Skin of body (tissue), 2 donors: ENCODE measurements around the gene HVCN1. TPM values are rescaled to one million over a fixed set of nuclear protein-coding genes. Genes with fewer than 3 reads are reported as not detected.
"Not testable (repeated sequence)": the region's sequence is repeated elsewhere in the genome, so short reads cannot be mapped to it uniquely, and the experiment has no call there.

Source experiments
- DNase-seq: peaks from one replicate; lab custom pipeline; 2025; lab: John Stamatoyannopoulos, UW
- total RNA-seq: library from RNA; depleted of rRNA; stranded (reverse); fragments of >200 nt; gene quantifications from one replicate; pipeline ENCODE4 v1.2.3, GENCODE V29; 2014

HVCN1 gene
- total RNA-seq, 1 donor from 2014 or later = 4.1 TPM

- DNase-seq = no peak
Measured at GRCh38 chr12:110668480-110669192, 20.3 kb downstream of the HVCN1 start.

GRCh38 chr12:110667671-110668070 lies 21.2 kb downstream of the HVCN1 start:
- no peak for DNase-seq

- DNase-seq = no peak
Measured at GRCh38 chr12:110666892-110667291, 22.0 kb downstream of the HVCN1 start.

DNA sequence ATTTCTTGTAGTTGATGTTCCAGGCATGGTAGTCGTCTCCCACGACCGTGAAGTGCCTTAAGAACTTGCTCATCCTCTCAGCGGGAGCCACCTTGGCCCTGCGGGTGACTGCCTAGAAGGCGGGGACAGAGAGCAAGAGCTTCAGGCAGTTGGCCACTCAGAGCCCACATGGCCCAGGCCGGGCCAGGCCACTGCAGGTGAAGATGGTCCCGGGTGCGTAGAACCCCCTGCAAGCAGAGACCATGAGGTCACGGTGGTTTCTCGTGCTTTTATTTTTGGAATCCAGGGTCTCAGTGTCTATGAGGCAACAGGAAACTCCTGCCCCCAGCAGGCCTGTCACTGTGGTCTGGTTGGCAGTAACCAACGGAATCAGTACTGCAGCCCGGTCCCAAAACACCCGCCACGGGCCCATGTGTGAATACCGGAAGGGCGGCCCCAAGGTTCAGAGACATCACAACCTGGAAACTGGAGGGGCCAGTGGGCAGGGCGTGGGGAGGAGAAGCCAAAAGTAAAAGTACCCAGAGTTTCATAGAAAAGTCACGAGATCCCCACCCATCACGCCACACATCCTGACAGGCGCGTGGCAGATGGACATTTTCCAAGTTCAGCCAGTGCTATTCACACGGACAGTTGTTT lies 27.5 kb downstream of the HVCN1 start:
- DNase-seq = no peak

GRCh38 chr12:110658878-110659277 lies 30.0 kb downstream of the HVCN1 start:
- no peak for DNase-seq

- DNase-seq = no peak
Measured at GRCh38 chr12:110658242-110658641, 30.7 kb downstream of the HVCN1 start.

GRCh38 chr12:110657747-110658146 lies 31.2 kb downstream of the HVCN1 start:
- DNase-seq = no peak

DNA sequence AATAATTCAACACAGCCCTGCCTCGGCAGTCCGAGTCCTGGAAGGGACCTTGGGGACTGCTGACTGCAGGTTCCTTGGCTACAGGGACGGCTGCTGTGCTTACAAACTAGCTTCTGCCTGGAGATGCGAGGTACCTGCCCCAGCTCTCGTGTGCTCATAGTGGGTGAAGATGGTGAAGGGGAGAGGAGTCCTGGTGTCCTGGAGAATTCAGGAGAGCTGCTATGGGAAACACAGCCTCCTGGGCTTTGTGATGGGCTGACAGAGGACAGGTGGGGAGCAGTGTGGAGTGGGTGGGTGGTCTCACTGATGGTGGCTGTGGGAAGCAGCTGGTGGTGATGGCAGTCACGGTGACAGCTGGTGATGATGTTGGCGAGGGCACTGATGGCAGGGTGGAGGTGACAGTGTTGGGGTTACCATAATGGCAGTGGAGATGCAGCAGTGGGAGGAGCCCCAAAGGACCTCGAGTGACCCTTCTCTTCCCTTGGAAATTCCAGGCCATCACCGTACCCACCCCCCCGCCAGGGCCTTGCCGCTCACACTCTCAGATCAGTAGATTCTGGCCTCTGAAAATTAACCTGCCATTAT lies 32.8 kb downstream of the HVCN1 start:
- DNase-seq = no peak

DNA sequence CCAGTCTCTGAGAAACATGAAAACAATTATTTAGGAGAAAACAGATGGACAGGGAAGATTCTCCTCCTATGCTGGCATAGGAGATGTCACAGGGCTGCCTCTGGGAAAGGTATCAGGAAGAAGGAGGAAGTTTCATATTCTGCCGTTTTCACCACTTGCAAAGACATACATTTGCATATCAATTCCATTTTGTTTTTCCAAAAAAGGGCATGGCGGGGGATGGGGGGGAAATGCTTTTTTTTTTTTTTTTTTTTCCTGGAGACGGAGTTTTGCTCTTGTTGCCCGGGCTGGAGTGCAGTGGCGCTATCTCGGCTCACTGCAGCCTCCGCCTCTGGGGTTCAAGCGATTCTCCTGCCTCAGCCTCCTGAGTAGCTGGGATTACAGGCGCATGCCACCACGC lies 34.7 kb downstream of the HVCN1 start:
- DNase-seq = not testable (repeated sequence)

DNA sequence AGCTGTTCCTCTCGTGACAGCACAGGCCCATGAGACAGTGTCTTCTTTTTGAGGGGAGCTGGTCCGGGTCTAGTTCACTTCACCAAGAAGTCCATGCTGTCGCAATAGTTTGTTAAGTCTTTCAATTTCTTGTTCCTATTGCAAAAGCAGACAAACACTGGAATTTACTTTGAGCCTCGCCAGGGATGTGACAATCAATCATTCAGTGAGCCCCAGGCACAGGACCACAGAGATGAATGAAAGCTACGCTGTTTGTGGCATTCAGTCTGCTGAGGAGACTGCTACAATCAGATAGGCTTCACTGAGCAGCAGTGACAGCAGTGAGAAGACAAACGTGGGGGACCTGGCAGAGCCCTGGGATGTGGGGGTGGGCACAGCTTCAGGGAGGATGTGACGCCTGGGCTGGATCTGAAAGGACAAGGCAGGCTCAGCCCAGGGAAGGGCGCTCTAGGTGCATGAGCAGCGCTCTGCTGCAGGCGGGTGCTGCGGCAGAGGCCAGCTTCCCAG lies 39.5 kb downstream of the HVCN1 start:
- no peak for DNase-seq

GRCh38 chr12:110647631-110648040 lies 41.3 kb downstream of the HVCN1 start:
- DNase-seq = no peak

DNA sequence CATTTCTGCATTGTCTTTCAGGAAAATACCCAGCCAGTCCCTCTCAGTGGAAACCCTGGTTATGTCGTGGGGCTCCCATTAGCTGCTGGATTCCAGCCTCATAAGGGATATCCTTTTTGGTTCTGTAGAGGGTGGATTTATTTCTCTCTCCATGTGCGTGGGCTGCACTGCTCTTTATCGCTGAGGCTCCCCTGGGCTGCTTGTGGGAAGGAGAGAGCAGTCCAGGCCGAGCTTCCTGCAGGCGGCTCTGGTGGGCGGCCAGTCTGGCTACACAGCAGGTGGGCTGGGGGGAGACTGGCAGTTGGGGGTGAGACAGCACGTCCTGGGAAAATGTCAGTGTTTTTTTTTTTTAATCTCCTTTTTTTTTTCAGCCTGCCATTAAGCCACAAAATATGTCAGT lies 47.4 kb downstream of the HVCN1 start:
- no peak for DNase-seq

- DNase-seq = no peak
Measured at GRCh38 chr12:110640275-110641025, 48.5 kb downstream of the HVCN1 start.

- no peak for DNase-seq
Measured at GRCh38 chr12:110639336-110640141, 49.4 kb downstream of the HVCN1 start.

GRCh38 chr12:110638796-110639195 lies 50.1 kb downstream of the HVCN1 start:
- DNase-seq = no peak

- DNase-seq = no peak
Measured at GRCh38 chr12:110637869-110638441, 51.0 kb downstream of the HVCN1 start.

- DNase-seq = no peak
Measured at GRCh38 chr12:110636516-110636915, 52.4 kb downstream of the HVCN1 start.

DNA sequence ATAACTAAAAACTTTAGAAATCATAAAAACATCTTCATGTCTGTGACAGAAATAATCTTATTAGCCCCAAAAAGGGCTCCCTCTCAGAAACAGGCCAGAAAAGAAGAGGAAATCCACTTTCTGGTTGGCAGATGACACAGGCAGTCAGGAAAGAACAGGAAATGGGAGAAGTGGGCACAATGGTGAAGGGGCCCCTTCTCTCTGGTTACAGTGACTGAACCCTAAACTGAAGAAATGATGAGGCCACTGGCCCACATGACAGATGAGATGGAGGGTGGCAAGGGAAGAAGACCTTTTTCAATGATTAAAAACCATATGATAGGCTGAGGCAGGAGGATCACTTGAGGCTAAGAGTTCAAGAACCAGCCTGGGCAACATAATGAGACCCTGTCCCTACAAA lies 53.9 kb downstream of the HVCN1 start:
- DNase-seq = no peak

DNA sequence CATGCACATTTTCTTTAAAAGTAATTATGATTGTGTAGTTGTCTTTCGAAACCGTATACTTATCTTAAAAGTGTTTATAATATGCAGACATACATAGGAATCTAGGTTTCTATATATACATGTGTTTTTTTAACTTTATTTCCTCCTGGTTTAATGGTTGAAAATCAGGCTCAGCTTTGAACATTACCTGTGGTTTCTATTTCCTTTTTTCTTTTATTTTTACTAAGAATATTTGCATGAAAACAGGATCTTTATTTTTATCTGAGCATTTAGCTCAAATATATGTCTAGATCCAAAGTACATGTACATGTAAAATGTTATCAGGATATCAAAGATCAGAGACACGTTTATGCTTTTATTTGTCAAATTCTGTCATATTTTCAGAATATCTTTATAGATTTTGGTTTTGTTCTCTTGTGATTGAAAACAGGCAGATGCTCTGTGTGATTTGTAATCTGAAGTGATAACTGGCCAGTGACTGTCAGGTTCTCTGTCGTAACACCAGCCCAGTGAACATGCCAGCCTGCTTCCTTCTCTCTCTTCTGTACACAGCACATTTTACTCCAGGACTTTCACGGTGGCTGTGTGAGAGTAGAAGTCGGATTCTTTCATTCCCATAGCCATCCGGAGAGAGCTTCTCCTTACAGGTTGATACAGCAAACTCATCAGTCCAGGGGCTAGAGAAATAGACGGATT lies 61.3 kb downstream of the HVCN1 start:
- no peak for DNase-seq

- no peak for DNase-seq
Measured at GRCh38 chr12:110622582-110622981, 66.3 kb downstream of the HVCN1 start.
